Measurements from ENCODE around the gene ADGRA1.
"Not testable (repeated sequence)": the region's sequence is repeated elsewhere in the genome, so short reads cannot be mapped to it uniquely, and the experiment has no call there.

The ADGRA1 gene

GRCh38 chr10:133087679-133088178, at the start of gene ADGRA1:
Gene ADGRA1, plus strand, starts transcription at chr10:133087924. Its CDS starts 986 bp downstream, at chr10:133088910.
- no peak for DNase-seq

- no peak for DNase-seq
These were observed 49.5 kb upstream of the ADGRA1 start for GRCh38 chr10:133038036-133038823.

- no peak for DNase-seq
These were observed 48.5 kb upstream of the ADGRA1 start for GRCh38 chr10:133039107-133039802.

GRCh38 chr10:133039803-133040165, 47.9 kb upstream of the ADGRA1 start:
- no peak for DNase-seq

- DNase-seq: no peak
These were observed 47.5 kb upstream of the ADGRA1 start for GRCh38 chr10:133040198-133040597.

- no peak for DNase-seq
These were observed 46.6 kb upstream of the ADGRA1 start for GRCh38 chr10:133041101-133041500.

- no peak for DNase-seq
These were observed 45.7 kb upstream of the ADGRA1 start for GRCh38 chr10:133042061-133042460.

GRCh38 chr10:133042816-133043215, 44.9 kb upstream of the ADGRA1 start:
- no peak for DNase-seq

GRCh38 chr10:133043541-133044225, 44.0 kb upstream of the ADGRA1 start:
- no peak for DNase-seq

- DNase-seq: no peak
These were observed 43.3 kb upstream of the ADGRA1 start for GRCh38 chr10:133044401-133044811.

GRCh38 chr10:133045556-133046389, 42.0 kb upstream of the ADGRA1 start:
- DNase-seq: no peak

GRCh38 chr10:133046390-133046765, 41.3 kb upstream of the ADGRA1 start:
- DNase-seq: no peak

GRCh38 chr10:133047526-133048123, 40.1 kb upstream of the ADGRA1 start:
- DNase-seq: no peak

- DNase-seq: no peak
These were observed 39.5 kb upstream of the ADGRA1 start for GRCh38 chr10:133048266-133048665.

- DNase-seq: no peak
These were observed 38.8 kb upstream of the ADGRA1 start for GRCh38 chr10:133048926-133049325.

- DNase-seq: no peak
These were observed 38.1 kb upstream of the ADGRA1 start for GRCh38 chr10:133049639-133050038.

GRCh38 chr10:133050371-133050770, 37.4 kb upstream of the ADGRA1 start:
- no peak for DNase-seq

- DNase-seq: no peak
These were observed 35.6 kb upstream of the ADGRA1 start for GRCh38 chr10:133052076-133052475.

- not testable (repeated sequence) for DNase-seq
These were observed 34.1 kb upstream of the ADGRA1 start for GRCh38 chr10:133053527-133054133.

GRCh38 chr10:133055470-133055869, 32.3 kb upstream of the ADGRA1 start:
- DNase-seq: no peak

GRCh38 chr10:133056001-133056400, 31.7 kb upstream of the ADGRA1 start:
- no peak for DNase-seq

GRCh38 chr10:133056651-133057178, 31.0 kb upstream of the ADGRA1 start:
- no peak for DNase-seq
